ENCODE results near the gene RXRA.

Gene RXRA

DNA sequence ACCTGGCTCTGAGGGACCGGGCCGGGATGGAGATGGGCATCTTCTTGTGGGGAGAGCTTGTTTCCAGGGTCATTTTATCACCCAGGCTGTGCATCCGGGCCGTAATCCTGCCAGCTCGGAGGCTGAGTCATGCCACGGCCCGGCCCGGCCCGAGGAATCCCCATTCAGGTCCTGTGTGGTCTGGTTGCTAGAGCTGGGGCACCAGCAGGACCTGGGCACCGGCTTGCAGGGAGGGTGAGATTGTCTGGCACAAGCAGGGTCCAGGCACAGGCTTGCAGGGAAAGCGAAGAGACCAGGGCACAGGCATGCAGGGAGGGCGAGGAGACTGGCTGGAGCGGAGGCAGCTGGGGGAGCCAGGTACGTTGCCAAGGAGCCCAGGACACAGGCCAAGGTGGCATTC is 106.8 kb downstream of the RXRA start:
- H3K9ac ChIP-seq (ENCODE audit: low read depth, low read length), result no peak overlapping the region
- peaks cover 5% of the 10 kb centered on the region; the same call in 1 of the 2 replicates for H3K36me3 ChIP-seq (ENCODE audit: insufficient read depth, low read length)
- no peak overlapping the region for H3K4me2 ChIP-seq (ENCODE audit: insufficient read depth, low read length)

DNA sequence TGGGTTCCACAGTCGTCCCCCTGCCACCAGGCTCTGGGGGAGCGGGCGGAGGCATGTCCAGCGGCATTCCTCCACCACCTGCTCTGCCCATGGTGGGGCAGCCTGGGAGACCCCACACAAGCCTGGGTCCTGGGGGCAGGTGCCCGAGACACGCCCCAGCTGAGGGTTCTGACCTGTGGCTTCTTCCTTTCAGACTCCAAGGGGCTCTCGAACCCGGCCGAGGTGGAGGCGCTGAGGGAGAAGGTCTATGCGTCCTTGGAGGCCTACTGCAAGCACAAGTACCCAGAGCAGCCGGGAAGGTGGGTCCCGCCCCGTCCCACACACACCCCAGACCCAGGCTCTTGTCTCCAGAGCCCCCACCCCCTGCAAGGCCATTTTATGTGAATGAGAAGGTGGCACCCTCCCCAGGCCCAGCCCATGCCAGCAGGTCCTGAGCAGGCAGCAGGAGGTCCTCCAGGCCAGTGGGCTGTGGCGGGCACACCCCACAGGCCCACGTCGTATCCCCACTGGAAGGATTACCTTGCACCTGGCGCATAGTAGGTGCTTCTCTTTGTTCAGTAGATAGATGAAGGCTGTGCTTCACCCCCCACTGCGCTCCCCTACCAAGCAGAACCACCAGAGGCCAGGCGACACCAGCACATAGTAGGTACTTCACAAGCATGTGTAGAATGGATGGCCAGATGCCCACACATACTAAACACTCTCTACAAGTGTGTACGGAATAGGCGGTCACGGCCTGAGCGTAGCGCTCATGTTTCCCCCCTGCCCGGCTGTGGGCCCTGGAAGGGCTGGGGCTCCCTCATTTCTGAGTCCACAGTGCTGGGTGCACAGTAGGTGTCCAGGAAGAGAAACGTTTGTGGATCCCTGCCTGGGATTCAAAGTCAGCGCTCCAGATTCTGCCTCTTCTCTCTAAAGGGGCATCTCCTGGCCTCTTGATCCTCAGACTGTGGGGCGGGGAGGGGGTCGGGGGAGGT is 107.9 kb downstream of the RXRA start:
- TF ChIP-seq, protein P1, sequence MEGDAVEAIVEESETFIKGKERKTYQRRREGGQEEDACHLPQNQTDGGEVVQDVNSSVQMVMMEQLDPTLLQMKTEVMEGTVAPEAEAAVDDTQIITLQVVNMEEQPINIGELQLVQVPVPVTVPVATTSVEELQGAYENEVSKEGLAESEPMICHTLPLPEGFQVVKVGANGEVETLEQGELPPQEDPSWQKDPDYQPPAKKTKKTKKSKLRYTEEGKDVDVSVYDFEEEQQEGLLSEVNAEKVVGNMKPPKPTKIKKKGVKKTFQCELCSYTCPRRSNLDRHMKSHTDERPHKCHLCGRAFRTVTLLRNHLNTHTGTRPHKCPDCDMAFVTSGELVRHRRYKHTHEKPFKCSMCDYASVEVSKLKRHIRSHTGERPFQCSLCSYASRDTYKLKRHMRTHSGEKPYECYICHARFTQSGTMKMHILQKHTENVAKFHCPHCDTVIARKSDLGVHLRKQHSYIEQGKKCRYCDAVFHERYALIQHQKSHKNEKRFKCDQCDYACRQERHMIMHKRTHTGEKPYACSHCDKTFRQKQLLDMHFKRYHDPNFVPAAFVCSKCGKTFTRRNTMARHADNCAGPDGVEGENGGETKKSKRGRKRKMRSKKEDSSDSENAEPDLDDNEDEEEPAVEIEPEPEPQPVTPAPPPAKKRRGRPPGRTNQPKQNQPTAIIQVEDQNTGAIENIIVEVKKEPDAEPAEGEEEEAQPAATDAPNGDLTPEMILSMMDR (IDR thresholded peaks at IDR 0.05; ENCODE audit: borderline replicate concordance, extremely low read depth, low read length, poor library complexity, severe bottlenecking), result no peak
- TF ChIP-seq EZH2 (IDR thresholded peaks at IDR 0.05; ENCODE audit: borderline replicate concordance, low read depth, low read length, severe bottlenecking), result no peak
- no peak for ATAC-seq (ENCODE audit: insufficient read depth, low read depth)
- Histone ChIP-seq H3K9ac (ENCODE audit: low read depth, low read length) (no peak overlapping the region), H3K36me3 (ENCODE audit: insufficient read depth, low read length) (peaks cover 5% of the 10 kb centered on the region; the same call in 1 of the 2 replicates), H3K4me1 (ENCODE audit: insufficient read depth, low read length) (no peaks in the 10 kb centered on the region), H3K79me2 (ENCODE audit: insufficient read depth, low read length) (no peaks in the 10 kb centered on the region), H3K9me3 (ENCODE audit: insufficient read depth, low read length, severe bottlenecking) (no peaks in the 10 kb centered on the region), H2AFZ (ENCODE audit: low read depth, low read length) (no peak overlapping the region), H3K27me3 (ENCODE audit: insufficient read depth, low read length, poor library complexity) (no peaks in the 10 kb centered on the region), H3K4me3 (ENCODE audit: low read depth in 1 of 2, low read length in 2 of 2) (no peak overlapping the region), H4K20me1 (ENCODE audit: insufficient read depth, low read length) (no peaks in the 10 kb centered on the region), H3K27ac (ENCODE audit: low read length) (no peak overlapping the region), H3K4me2 (ENCODE audit: insufficient read depth, low read length) (no peak overlapping the region)
- no peak for DNase-seq

More for the DNA sequence above, 106.8 kb downstream of the RXRA start:
- ATAC-seq (ENCODE audit: insufficient read depth, low read depth) (no peak), DNase-seq (no peak)
- Histone ChIP-seq H3K9me3 (ENCODE audit: insufficient read depth, low read length, severe bottlenecking) (no peaks in the 10 kb centered on the region), H3K27ac (ENCODE audit: low read length) (no peak overlapping the region), H2AFZ (ENCODE audit: low read depth, low read length) (no peak overlapping the region), H3K4me3 (ENCODE audit: low read depth in 1 of 2, low read length in 2 of 2) (no peak overlapping the region), H3K79me2 (ENCODE audit: insufficient read depth, low read length) (no peaks in the 10 kb centered on the region), H4K20me1 (ENCODE audit: insufficient read depth, low read length) (no peaks in the 10 kb centered on the region), H3K4me1 (ENCODE audit: insufficient read depth, low read length) (no peaks in the 10 kb centered on the region), H3K27me3 (ENCODE audit: insufficient read depth, low read length, poor library complexity) (no peaks in the 10 kb centered on the region)
- TF ChIP-seq, protein P1 (IDR thresholded peaks at IDR 0.05; ENCODE audit: borderline replicate concordance, extremely low read depth, low read length, poor library complexity, severe bottlenecking), result no peak
- no peak for TF ChIP-seq EZH2 (IDR thresholded peaks at IDR 0.05; ENCODE audit: borderline replicate concordance, low read depth, low read length, severe bottlenecking)

DNA sequence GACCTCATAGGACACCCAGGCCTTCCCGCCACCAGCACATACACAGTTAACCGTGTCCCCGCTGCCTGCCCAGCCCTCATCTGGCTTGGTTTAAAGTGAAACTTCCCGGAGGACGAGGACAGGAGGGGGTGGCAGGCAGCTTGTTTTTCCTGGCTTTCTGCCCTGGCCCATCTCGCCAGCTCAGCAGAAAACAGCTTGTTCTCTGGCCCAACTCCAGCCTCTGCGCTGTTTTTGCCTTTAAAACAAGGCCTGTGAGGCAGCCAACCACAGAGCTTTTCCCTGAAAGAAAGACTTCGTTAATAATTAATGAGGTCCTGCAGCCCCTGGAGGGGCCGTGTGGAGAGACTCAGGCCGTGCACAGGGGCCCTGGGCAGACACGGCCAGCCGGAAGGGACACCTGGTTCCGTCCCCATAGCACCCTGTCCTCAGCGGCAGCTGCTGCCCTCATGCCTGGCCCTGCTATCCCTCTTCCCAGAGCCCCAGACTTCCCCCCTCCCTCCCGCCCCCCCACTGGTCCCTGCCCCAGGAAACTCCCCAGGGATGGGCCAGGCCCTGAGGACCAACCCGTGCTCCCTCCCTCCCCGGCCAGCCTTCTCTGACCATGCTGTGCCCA is 108.7 kb downstream of the RXRA start:
- H3K27ac ChIP-seq (ENCODE audit: low read length), result no peak overlapping the region
- H3K4me1 ChIP-seq (ENCODE audit: insufficient read depth, low read length), result no peaks in the 10 kb centered on the region
- ATAC-seq (ENCODE audit: insufficient read depth, low read depth) (no peak), DNase-seq (no peak)
- no peaks in the 10 kb centered on the region for H4K20me1 ChIP-seq (ENCODE audit: insufficient read depth, low read length)
- H3K4me2 ChIP-seq (ENCODE audit: insufficient read depth, low read length), result no peak overlapping the region
- no peak overlapping the region for H2AFZ ChIP-seq (ENCODE audit: low read depth, low read length)
- TF ChIP-seq, protein P1 (IDR thresholded peaks at IDR 0.05; ENCODE audit: borderline replicate concordance, extremely low read depth, low read length, poor library complexity, severe bottlenecking), result no peak
- TF ChIP-seq EZH2 (IDR thresholded peaks at IDR 0.05; ENCODE audit: borderline replicate concordance, low read depth, low read length, severe bottlenecking), result no peak
- no peak overlapping the region for H3K4me3 ChIP-seq (ENCODE audit: low read depth in 1 of 2, low read length in 2 of 2)
- no peak overlapping the region for H3K9ac ChIP-seq (ENCODE audit: low read depth, low read length)
- no peaks in the 10 kb centered on the region for H3K79me2 ChIP-seq (ENCODE audit: insufficient read depth, low read length)
- no peaks in the 10 kb centered on the region for H3K27me3 ChIP-seq (ENCODE audit: insufficient read depth, low read length, poor library complexity)
- no peaks in the 10 kb centered on the region for H3K9me3 ChIP-seq (ENCODE audit: insufficient read depth, low read length, severe bottlenecking)
- peaks cover 5% of the 10 kb centered on the region; the same call in 1 of the 2 replicates for H3K36me3 ChIP-seq (ENCODE audit: insufficient read depth, low read length)
